Upper lobe of left lung (tissue), 6 donors: ENCODE results near the gene HCST. TPM values are rescaled to one million over a fixed set of nuclear protein-coding genes. Genes with fewer than 3 reads are reported as not detected.

Source experiments
- ATAC-seq, 2 donors: fragments of 200-7000 bp; cut with Tn5 transposase; one replicate each; pipeline ENCODE4 v1.9.1; 2022; ENCODE audit warnings: mild to moderate bottlenecking in 2 of 2, moderate library complexity in 2 of 2; ENCODE audit not compliant: low FRiP score in 2 of 2
- DNase-seq, 2 donors: peaks; one replicate each; pipeline ENCODE4 v3.0.0-alpha.2; 2019 to 2020
- H3K27ac ChIP-seq, 4 donors: fragments of 200-600 bp; sonication (generic); one replicate each; pipeline ENCODE4 v1.5.1; 2016 to 2019
- H3K27me3 ChIP-seq, 4 donors: fragments of 200-600 bp; sonication (generic); one replicate each; pipeline ENCODE4 v1.5.1; 2017 to 2019
- H3K36me3 ChIP-seq, 4 donors: fragments of 200-600 bp; sonication (generic); one replicate each; pipeline ENCODE4 v1.5.1; 2016 to 2019
- H3K4me1 ChIP-seq, 4 donors: fragments of 200-600 bp; sonication (generic); one replicate each; pipeline ENCODE4 v1.5.1; 2018 to 2019
- H3K4me3 ChIP-seq, 4 donors: fragments of 200-600 bp; sonication (generic); one replicate each; pipeline ENCODE4 v1.5.1; 2017 to 2019; ENCODE audit warnings: mild to moderate bottlenecking in 2 of 4, moderate library complexity in 1 of 4
- H3K9me3 ChIP-seq, 4 donors: fragments of 200-600 bp; sonication (generic); one replicate each; pipeline ENCODE4 v1.5.1; 2018 to 2019
- EP300 ChIP-seq, 4 donors: sonication (generic); formaldehyde crosslinking; IDR thresholded peaks; one replicate each; pipeline ENCODE4 v1.5.1; 2017; ENCODE audit warnings: antibody characterized with exemption in 4 of 4, control low read depth in 2 of 4
- POLR2A ChIP-seq, 4 donors: fragments of 450-650 bp; IDR thresholded peaks; one replicate each; pipeline ENCODE4 v1.5.1; 2016 to 2017; ENCODE audit warnings: antibody characterized with exemption in 4 of 4, mild to moderate bottlenecking in 2 of 4
- POLR2AphosphoS5 ChIP-seq, 2 donors: sonication (generic); formaldehyde crosslinking; IDR thresholded peaks; one replicate each; pipeline ENCODE4 v1.5.1; 2017; ENCODE audit warnings: antibody characterized with exemption in 2 of 2
- WGBS, 2 donors: methylation state at CpG; one replicate each; pipeline ENCODE4 v1.1.5; 2017 to 2018; 5-methylcytosine and 5-hydroxymethylcytosine counted together
- total RNA-seq, 6 donors: library from RNA; depleted of rRNA in 4 of 6; stranded (reverse); fragments of >200 nt in 4 of 6; gene quantifications; one replicate each; pipeline versions ENCODE4 v1.1.0 to v1.2.1, GENCODE V29; 2016 to 2021
- TF ChIP-seq, protein P1 (sequence below), 6 experiments: fragments of 450-650 bp in 4 of 6; fragments of 200-600 bp in 2 of 6; sonication (generic) in 2 of 6; IDR thresholded peaks; one replicate each; pipeline ENCODE4 v1.5.1; 2016 to 2019; ENCODE audit warnings: antibody characterized with exemption in 6 of 6
- donor health status: DM: no; HTN: no; CAD: no; lungs with moderate emphysema.
- donor health status: DM: no; HTN: yes; CAD: no; lungs with severe emphysema.

Gene HCST
- total RNA-seq, 6 donors from 2014 or later: 10.2 to 40.8 (median 19.9) TPM; not detected in 1

DNA sequence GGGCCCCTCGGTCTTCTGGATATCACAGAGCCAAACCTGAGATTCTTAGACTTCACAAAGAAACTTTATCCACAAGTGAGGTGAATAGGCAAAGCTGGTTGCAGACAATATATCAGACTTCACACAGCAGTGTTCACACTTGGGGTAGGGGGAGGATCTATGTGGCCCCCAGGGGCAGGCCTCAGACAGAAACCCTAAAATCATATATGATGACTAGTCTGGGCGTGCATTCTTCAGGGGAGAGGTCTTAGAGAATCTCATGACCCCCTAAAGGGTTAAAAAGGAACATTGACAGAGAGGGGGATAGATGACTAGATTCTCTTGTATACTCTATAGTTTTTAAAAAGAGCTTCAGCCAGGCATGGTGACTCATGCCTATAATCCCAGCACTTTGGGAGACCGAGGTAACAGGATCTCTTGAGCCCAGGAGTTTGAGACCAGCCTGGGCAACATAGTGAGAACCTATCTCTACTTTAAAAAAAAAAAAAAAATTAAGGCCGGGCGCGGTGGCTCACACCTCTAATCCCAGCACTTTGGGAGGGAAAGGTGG lies 2.9 kb downstream of the HCST start:
- Histone ChIP-seq H3K36me3 (no peaks in the 10 kb centered on the region), H3K4me1 (peaks cover 16 to 40% (median 30%) of the 10 kb centered on the region in 4 donors), H3K9me3 (no peaks in the 10 kb centered on the region), H3K27me3 (no peaks in the 10 kb centered on the region), H3K27ac (peak overlapping the region; percentile 50 to 93 (median 87)), H3K4me3 (no peak overlapping the region)
- no peak for ATAC-seq
- TF ChIP-seq POLR2A (IDR thresholded peaks at IDR 0.05) (no peak), POLR2AphosphoS5 (IDR thresholded peaks at IDR 0.05) (no peak), EP300 (IDR thresholded peaks at IDR 0.05) (no peak)
- TF ChIP-seq, protein P1, sequence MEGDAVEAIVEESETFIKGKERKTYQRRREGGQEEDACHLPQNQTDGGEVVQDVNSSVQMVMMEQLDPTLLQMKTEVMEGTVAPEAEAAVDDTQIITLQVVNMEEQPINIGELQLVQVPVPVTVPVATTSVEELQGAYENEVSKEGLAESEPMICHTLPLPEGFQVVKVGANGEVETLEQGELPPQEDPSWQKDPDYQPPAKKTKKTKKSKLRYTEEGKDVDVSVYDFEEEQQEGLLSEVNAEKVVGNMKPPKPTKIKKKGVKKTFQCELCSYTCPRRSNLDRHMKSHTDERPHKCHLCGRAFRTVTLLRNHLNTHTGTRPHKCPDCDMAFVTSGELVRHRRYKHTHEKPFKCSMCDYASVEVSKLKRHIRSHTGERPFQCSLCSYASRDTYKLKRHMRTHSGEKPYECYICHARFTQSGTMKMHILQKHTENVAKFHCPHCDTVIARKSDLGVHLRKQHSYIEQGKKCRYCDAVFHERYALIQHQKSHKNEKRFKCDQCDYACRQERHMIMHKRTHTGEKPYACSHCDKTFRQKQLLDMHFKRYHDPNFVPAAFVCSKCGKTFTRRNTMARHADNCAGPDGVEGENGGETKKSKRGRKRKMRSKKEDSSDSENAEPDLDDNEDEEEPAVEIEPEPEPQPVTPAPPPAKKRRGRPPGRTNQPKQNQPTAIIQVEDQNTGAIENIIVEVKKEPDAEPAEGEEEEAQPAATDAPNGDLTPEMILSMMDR (IDR thresholded peaks at IDR 0.05): no peak
- no peak for DNase-seq
- 69 to 75% methylated on average over 6 of the region's 6 CpGs for WGBS, 2 donors

DNA sequence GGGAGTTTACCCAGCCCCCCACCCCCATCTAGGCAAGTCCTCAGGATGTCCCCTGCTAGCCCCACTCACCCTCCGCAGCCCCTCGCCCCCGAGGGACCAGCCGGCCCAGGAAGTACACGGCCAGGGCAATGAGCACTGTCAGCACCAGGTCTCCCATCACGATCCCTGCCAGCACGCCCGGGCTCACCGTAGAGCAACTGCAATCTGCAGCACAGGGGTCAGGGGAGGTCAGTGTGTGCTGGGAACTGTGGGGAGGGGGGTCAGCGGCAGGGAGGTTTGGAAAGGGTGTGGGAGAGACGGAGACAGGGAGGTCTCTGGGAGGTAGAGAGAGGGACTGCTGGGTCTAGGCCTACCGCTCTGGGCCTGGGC lies 5.0 kb downstream of the HCST start:
- Histone ChIP-seq H3K9me3 (no peaks in the 10 kb centered on the region), H3K27ac (peak overlapping the region; percentile 82 to 93 (median 88)), H3K27me3 (no peaks in the 10 kb centered on the region), H3K4me1 (peaks cover 9 to 29% (median 21%) of the 10 kb centered on the region in 4 donors), H3K4me3 (peak overlapping the region in 3 of 4 donors; percentile 25 to 45 (median 39)), H3K36me3 (no peaks in the 10 kb centered on the region)
- WGBS, 2 donors: 47 to 52% methylated on average over 6 to 12 of the region's 12 CpGs
- ATAC-seq (no peak), DNase-seq (peak in 1 of 2 donors; percentile 70)
- TF ChIP-seq POLR2A (IDR thresholded peaks at IDR 0.05) (no peak), POLR2AphosphoS5 (IDR thresholded peaks at IDR 0.05) (no peak), EP300 (IDR thresholded peaks at IDR 0.05) (no peak)
- TF ChIP-seq, protein P1 (IDR thresholded peaks at IDR 0.05): no peak

- ATAC-seq (peak in 1 of 2 donors; percentile 65), DNase-seq (peak; percentile 54 to 64)
- Histone ChIP-seq H3K9me3 (no peaks in the 10 kb centered on the region), H3K4me3 (peak within 1 kb of the TSS in 3 of 4 donors; percentile 25 to 45 (median 39)), H3K27ac (peak within 1 kb of the TSS; percentile 82 to 93 (median 88)), H3K4me1 (peaks cover 9 to 27% (median 19%) of the 10 kb centered on the region in 4 donors), H3K27me3 (no peaks in the 10 kb centered on the region), H3K36me3 (no peaks in the 10 kb centered on the region)
- peak; percentile 42 to 71 for TF ChIP-seq POLR2AphosphoS5 (IDR thresholded peaks at IDR 0.05)
- TF ChIP-seq EP300 (IDR thresholded peaks at IDR 0.05): no peak
- TF ChIP-seq, protein P1 (IDR thresholded peaks at IDR 0.05): no peak
- TF ChIP-seq POLR2A (IDR thresholded peaks at IDR 0.05): peak in 3 of 4 donors; percentile 25 to 83 (median 46)
- 36 to 63% methylated on average over 9 of the region's 9 CpGs for WGBS, 2 donors
Measured at GRCh38 chr19:35908010-35908441, 5.7 kb downstream of the HCST start, which contains the start of gene TYROBP. TSS of gene TYROBP (minus strand) at chr19:35908295. CDS start at chr19:35908228, 67 bp downstream.

DNA sequence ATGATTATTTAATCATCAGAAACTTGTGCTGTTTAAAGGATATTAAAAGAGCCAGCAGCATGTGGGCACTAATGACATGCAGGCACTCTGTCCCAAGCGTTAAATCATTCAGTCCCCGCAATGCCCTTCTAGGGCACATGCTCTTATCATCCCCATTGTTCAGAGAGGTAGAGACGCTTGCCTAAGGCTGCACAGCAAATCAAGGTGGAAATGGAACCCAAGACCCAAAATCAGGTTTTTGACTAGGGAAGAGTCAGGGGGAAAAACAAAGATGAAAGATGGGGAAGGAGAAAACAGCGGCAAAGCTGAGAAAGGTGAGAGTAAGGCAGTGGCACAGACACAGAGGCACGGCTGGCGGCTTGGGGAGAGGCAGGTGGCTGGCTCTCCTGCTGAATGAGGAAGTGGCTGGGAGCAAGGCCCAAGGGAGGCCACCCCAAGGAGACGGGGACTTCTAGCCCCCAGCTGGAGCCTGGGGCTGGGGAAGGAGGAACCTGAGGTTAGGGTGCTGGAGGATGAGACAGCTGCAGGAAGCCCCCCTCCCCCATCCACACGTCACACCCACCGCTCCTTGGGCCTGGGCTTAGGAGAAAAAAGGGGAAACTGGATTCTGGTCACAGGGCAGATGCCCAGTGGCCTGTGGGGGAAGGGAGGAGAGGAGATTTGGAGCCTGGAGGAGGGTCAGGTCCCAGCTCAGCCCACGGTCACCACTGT lies 6.8 kb downstream of the HCST start:
- Histone ChIP-seq H3K4me1 (peaks cover 0 to 16% (median 10%) of the 10 kb centered on the region in 4 donors), H3K36me3 (no peaks in the 10 kb centered on the region), H3K27me3 (no peaks in the 10 kb centered on the region), H3K9me3 (no peaks in the 10 kb centered on the region), H3K4me3 (peak overlapping the region in 1 of 4 donors; percentile 45), H3K27ac (peak overlapping the region; percentile 82 to 93 (median 88))
- ATAC-seq (peak; percentile 90 to 91), DNase-seq (peak; percentile 48 to 90)
- TF ChIP-seq EP300 (IDR thresholded peaks at IDR 0.05): peak in 2 of 4 donors; percentile 53 to 61
- TF ChIP-seq POLR2A (IDR thresholded peaks at IDR 0.05): peak in 1 of 4 donors; percentile 77
- TF ChIP-seq, protein P1 (IDR thresholded peaks at IDR 0.05): no peak
- TF ChIP-seq POLR2AphosphoS5 (IDR thresholded peaks at IDR 0.05): peak; percentile 74 to 77
- 55 to 61% methylated on average over 9 to 10 of the region's 10 CpGs for WGBS, 2 donors
